HG03066 (cell line): Measurements from ENCODE around the gene BTBD9.

ENCODE experiments used
- ATAC-seq: cut with Tn5 transposase; IDR thresholded peaks from one replicate; pipeline ENCODE4 v1.9.1; 2021; ENCODE audit warnings: low read depth; ENCODE audit not compliant: unreplicated experiment

Gene BTBD9

GRCh38 chr6:38221251-38221650 is 418.5 kb downstream of the BTBD9 start:
- no peak for ATAC-seq

- no peak for ATAC-seq
Observed at GRCh38 chr6:38220069-38220723, 419.5 kb downstream of the BTBD9 start.

- no peak for ATAC-seq
Observed at GRCh38 chr6:38218235-38218634, 421.5 kb downstream of the BTBD9 start.

GRCh38 chr6:38216451-38216850 is 423.3 kb downstream of the BTBD9 start:
- ATAC-seq, result no peak

DNA sequence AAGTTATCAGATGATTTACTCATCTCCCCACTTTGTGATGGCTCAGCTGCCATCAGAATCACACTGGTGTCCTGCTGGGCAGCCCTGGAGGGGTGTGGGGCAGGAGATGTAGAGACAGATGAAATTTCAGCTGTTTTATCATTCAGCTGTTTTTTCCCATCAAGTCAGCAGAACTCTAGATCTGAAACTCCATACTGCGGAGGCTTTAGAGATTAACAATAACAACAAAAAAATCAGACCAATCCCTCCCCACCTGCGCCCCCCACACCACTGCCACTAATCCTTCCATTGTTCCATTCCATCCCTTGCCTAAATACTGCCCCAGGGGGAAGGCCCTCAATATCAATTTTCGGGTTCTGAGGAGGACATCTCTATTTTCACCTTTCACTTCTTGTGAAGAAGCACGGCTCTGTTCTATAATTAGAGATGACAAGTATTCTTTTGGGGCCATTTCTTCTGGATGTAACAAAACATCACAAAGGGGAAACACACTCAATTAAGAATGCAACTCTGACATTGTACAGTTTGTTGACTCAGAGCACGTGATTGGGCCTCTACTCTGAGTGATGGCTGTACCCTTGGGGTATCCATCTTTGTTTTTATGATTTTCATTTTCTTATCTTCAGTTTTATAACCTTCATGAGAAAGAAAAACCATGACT is 423.9 kb downstream of the BTBD9 start:
- no peak for ATAC-seq

GRCh38 chr6:38215225-38215624 is 424.5 kb downstream of the BTBD9 start:
- no peak for ATAC-seq

DNA sequence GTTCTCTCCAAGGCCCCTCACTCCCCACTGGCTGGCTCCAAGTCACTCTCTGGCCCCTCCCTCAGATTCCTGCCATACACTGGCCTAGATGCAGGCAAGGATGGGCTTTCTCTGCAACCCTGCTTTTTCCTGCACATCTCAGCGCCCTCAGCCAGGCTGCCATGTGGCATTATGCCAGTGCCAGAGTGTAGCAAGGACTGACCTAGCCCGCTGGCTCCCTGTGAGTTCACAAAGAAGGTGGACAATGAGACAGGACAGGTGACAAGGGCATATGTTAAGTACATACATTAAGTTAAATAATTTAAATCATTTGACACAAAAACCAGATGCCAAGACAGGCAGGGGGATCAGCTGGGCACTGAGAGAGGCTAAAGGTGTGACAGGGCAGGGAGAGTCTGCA is 425.6 kb downstream of the BTBD9 start:
- no peak for ATAC-seq

GRCh38 chr6:38213251-38213658 is 426.5 kb downstream of the BTBD9 start:
- ATAC-seq, result no peak

- no peak for ATAC-seq
Observed at GRCh38 chr6:38212579-38212978, 427.1 kb downstream of the BTBD9 start.

- no peak for ATAC-seq
Observed at GRCh38 chr6:38212116-38212515, 427.6 kb downstream of the BTBD9 start.

DNA sequence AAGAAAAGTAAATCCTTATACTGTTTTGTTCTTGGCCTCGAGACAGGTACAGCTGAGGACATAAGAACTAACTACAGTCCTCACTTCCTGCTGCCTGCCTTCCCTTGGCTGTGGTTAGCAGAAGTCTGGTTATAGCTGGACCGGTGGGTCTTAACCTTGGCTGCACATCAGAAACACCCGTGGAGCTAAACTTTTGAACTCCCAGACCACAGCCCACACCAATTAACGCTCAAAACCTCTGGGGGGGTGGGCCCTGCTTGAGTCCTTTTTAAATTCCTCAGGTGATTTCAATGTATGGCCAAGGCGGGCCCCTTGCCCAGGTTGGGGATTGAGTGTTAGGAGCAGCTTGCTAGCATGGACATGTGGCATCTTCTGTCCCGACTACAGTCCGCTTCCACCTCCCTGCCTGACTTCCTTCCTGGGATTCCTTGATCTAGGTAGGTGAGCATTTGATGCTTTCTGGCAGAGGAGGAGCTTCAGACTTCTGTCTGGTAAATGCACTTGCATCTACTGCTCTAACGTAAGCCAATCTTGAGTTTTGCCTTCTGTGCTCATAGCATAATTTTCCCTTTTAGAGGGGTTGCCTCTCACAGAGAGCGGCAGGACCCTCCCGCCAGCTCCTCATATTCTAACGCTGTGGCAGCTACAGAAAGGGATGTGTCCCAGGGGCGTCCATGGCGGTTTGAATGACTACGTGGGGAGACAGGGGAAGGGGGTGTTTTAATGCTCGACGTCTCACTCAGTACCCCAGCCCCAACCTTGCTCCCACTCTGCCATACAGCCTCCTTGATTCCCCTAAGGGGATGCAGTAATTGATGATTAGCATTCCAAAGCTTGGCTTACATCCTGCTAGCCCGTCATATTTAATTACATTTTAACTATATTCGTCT is 430.1 kb downstream of the BTBD9 start:
- no peak for ATAC-seq

GRCh38 chr6:38208028-38208427 is 431.7 kb downstream of the BTBD9 start:
- ATAC-seq, result no peak

- no peak for ATAC-seq
Observed at GRCh38 chr6:38207375-38207774, 432.4 kb downstream of the BTBD9 start.

DNA sequence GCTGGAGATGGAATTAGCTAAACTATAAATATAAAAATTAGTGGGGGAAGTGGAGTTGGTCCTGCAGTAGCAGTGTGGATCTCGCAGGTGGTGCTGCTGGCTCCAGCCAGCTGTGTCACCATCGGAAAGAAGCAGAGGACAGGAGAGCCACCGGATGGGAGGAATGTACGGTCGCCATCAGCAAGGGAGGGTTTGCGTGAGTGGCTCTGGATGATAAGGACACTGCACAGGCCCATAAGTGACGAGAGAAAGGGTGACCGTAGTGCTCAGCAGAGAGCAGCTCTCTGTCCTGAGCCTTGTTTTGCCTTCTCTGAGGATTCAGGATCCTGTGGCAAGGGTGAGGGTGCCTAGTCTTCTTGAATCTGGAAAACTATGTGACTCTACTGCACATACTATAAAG is 441.5 kb downstream of the BTBD9 start:
- no peak for ATAC-seq

GRCh38 chr6:38195113-38195635 is 444.6 kb downstream of the BTBD9 start:
- no peak for ATAC-seq

GRCh38 chr6:38194589-38194988 is 445.1 kb downstream of the BTBD9 start:
- ATAC-seq, result no peak

GRCh38 chr6:38194282-38194572 is 445.5 kb downstream of the BTBD9 start:
- no peak for ATAC-seq

DNA sequence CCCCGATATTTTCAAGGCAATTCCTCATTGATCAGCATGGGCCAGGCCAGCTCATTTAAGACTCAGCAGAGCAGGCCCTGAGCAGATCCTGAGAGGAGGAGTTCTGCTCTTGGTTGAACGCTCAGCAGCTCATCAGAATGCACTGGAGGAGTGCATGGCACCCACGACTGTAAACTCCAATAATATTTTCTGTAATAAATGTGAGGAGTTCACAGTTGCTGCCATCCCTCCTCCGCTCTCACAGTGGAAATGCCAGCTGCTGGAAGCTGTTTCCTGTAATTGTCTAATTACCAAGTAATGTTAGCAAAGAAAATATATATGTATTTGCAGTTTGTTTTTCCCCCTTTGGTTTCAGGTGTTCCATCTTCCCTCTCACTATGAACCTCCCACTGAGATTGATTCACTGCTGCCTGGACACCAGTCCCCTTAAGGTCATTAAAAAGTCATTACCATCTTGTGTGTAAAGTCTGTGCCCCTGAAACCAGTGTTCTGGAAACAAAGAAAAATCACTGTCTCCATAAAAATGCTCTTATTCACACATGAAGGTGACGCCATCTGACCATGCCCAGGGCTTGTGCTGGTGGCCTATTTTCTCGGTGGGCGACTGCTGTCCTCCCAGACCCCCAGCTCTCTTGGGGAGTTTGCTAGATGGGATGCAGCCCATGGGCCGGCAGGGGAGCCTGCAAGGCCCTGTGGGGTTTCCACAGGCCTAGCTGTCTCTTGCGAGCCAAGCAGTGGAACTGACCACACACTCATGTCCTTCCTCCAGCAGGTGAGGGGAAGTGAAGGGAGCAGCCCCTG is 446.0 kb downstream of the BTBD9 start:
- ATAC-seq, result no peak

DNA sequence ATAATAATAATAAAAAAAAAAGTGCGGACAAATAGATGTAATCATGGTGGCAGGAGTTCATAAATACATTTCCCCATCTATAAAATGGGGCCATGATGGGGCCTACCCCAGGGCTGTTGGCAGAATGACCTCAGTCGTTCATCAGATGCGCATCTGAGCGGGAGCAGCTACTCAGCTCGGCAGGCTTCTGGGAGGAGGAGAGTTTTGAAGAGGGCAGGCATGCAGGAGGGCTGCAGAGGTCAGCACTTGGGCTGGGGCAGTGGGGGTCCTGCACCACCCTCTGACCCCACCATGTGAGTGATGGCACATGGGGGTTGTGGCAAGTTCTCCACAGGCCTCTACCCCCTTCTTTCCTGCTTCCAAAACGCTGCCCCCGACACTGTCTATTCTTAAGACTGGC is 446.7 kb downstream of the BTBD9 start:
- ATAC-seq, result no peak

GRCh38 chr6:38192487-38192886 is 447.2 kb downstream of the BTBD9 start:
- no peak for ATAC-seq

DNA sequence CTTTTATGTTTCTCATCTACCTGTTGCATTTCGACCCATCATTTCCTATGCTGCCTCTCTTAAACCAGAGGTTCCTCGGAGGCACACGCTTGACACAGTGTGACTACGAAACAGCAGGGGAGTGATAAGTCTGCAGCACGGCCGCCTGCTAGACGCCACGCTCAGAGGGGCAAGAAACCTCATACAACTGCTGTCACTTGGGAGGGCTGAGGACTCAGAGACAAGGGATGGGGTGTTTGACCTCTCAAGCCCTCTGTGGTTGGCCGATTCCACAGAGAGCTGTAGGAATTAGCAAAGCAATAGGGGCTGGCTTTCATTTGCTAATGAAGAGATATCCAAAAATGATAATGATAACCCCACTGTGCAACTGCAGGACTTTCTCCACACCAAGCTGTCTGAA is 447.7 kb downstream of the BTBD9 start:
- no peak for ATAC-seq
